Liver (tissue), 9 donors: ENCODE measurements around the gene SHISAL1. TPM values are rescaled to one million over a fixed set of nuclear protein-coding genes. Genes with fewer than 3 reads are reported as not detected.
A peak's percentile ranks its signal among the peaks of the same experiment; 100 is the strongest.

ENCODE experiments used
- DNase-seq: peaks from one replicate; pipeline ENCODE4 v3.0.0-alpha.2; 2017; ENCODE audit warnings: low spot score
- H3K27ac ChIP-seq, 2 donors: one replicate each; pipeline ENCODE4 v1.7.0; 2013; ENCODE audit warnings: inconsistent platforms in 2 of 2, low read length in 2 of 2, control low read depth in 1 of 2, low read depth in 1 of 2, mild to moderate bottlenecking in 1 of 2
- H3K27me3 ChIP-seq, 4 donors: one replicate each; pipeline versions ENCODE4 v1.6.1 to v1.7.0; 2013; ENCODE audit warnings: low read length in 3 of 4, inconsistent platforms in 1 of 4, mild to moderate bottlenecking in 1 of 4, moderate library complexity in 1 of 4; ENCODE audit not compliant: control insufficient read depth in 4 of 4, insufficient read depth in 4 of 4
- H3K36me3 ChIP-seq, 4 donors: one replicate each; pipeline versions ENCODE4 v1.6.1 to v1.7.0; 2013; ENCODE audit warnings: low read length in 3 of 4, mild to moderate bottlenecking in 3 of 4, low read depth in 1 of 4, moderate library complexity in 1 of 4; ENCODE audit not compliant: control insufficient read depth in 4 of 4, insufficient read depth in 3 of 4
- H3K4me1 ChIP-seq, 4 donors: one replicate each; pipeline versions ENCODE4 v1.6.1 to v1.7.0; 2013; ENCODE audit warnings: low read length in 3 of 4, mild to moderate bottlenecking in 3 of 4, moderate library complexity in 1 of 4; ENCODE audit not compliant: control insufficient read depth in 4 of 4, insufficient read depth in 4 of 4
- H3K4me3 ChIP-seq, 3 donors: one replicate each; pipeline versions ENCODE4 v1.6.1 to v1.7.0; 2013; ENCODE audit warnings: low read length in 3 of 3, control low read depth in 1 of 3, low read depth in 1 of 3, mild to moderate bottlenecking in 1 of 3
- H3K9ac ChIP-seq, 2 donors: one replicate each; pipeline ENCODE4 v1.7.0; 2013; ENCODE audit warnings: low read length in 2 of 2, mild to moderate bottlenecking in 2 of 2, moderate library complexity in 2 of 2, control low read depth in 1 of 2, low read depth in 1 of 2
- H3K9me3 ChIP-seq, 4 donors: one replicate each; pipeline versions ENCODE4 v1.6.1 to v1.7.0; 2013; ENCODE audit warnings: low read length in 3 of 4; ENCODE audit not compliant: control insufficient read depth in 4 of 4
- ATF3 ChIP-seq: IDR thresholded peaks from 2 replicates; pipeline ENCODE4 v1.6.1; 2016; ENCODE audit warnings: antibody characterized with exemption
- CTCF ChIP-seq: fragments of 150-350 bp; IDR thresholded peaks from 2 replicates; pipeline ENCODE4 v1.5.1; 2017; ENCODE audit warnings: improper control_type of control experiment, low read depth, low read length; ENCODE audit not compliant: missing input control
- EGR1 ChIP-seq, 2 donors: IDR thresholded peaks; 2 replicates each; pipeline ENCODE4 v1.6.1; 2016 to 2018; ENCODE audit warnings: antibody characterized with exemption in 2 of 2, low read depth in 2 of 2
- FOXA1 ChIP-seq: IDR thresholded peaks from 2 replicates; pipeline ENCODE4 v1.6.1; 2016; ENCODE audit warnings: antibody characterized with exemption
- FOXA2 ChIP-seq: IDR thresholded peaks from 2 replicates; pipeline ENCODE4 v1.6.1; 2016; ENCODE audit warnings: antibody characterized with exemption
- GABPA ChIP-seq, 2 donors: IDR thresholded peaks in 1 of 2; conservative IDR thresholded peaks in 1 of 2; 2 replicates each; pipeline ENCODE4 v1.6.1; 2016; ENCODE audit warnings: antibody characterized with exemption in 2 of 2, mild to moderate bottlenecking in 1 of 2, moderate library complexity in 1 of 2
- HNF4A ChIP-seq, 2 donors: conservative IDR thresholded peaks; 2 replicates each; pipeline ENCODE4 v1.6.1; 2016; ENCODE audit warnings: antibody characterized with exemption in 2 of 2, mild to moderate bottlenecking in 2 of 2
- HNF4G ChIP-seq: IDR thresholded peaks from 2 replicates; pipeline ENCODE4 v1.6.1; 2016; ENCODE audit warnings: antibody characterized with exemption
- JUND ChIP-seq, 2 donors: IDR thresholded peaks; 2 replicates each; pipeline ENCODE4 v1.6.1; 2016; ENCODE audit warnings: antibody characterized with exemption in 2 of 2
- MAX ChIP-seq: IDR thresholded peaks from 2 replicates; pipeline ENCODE4 v1.6.1; 2016; ENCODE audit warnings: antibody characterized with exemption
- NR2F2 ChIP-seq: IDR thresholded peaks from 2 replicates; pipeline ENCODE4 v1.6.1; 2016; ENCODE audit warnings: antibody characterized with exemption
- RAD21 ChIP-seq, 2 donors: IDR thresholded peaks; 2 replicates each; pipeline ENCODE4 v1.6.1; 2016; ENCODE audit warnings: antibody characterized with exemption in 2 of 2, mild to moderate bottlenecking in 2 of 2
- RXRA ChIP-seq, 2 donors: IDR thresholded peaks; 2 replicates each; pipeline ENCODE4 v1.6.1; 2017 to 2018; ENCODE audit warnings: antibody characterized with exemption in 2 of 2, mild to moderate bottlenecking in 1 of 2
- SP1 ChIP-seq: IDR thresholded peaks from 2 replicates; pipeline ENCODE4 v1.6.1; 2018; ENCODE audit warnings: antibody characterized with exemption, mild to moderate bottlenecking
- TAF1 ChIP-seq: conservative IDR thresholded peaks from 2 replicates; pipeline ENCODE4 v1.6.1; 2016; ENCODE audit warnings: antibody characterized with exemption, mild to moderate bottlenecking
- YY1 ChIP-seq: IDR thresholded peaks from 2 replicates; pipeline ENCODE4 v1.6.1; 2016; ENCODE audit warnings: antibody characterized with exemption, mild to moderate bottlenecking
- ZBTB33 ChIP-seq: IDR thresholded peaks from 2 replicates; pipeline ENCODE4 v1.6.1; 2016; ENCODE audit warnings: antibody characterized with exemption
- WGBS: extraction: QIAGEN DNeasy Blood & Tissue Kit; methylation state at CpG from one replicate; pipeline ENCODE4 v1.1.7; 2013; 5-methylcytosine and 5-hydroxymethylcytosine counted together
- polyA plus RNA-seq, 2 donors: library from polyadenylated mRNA; stranded (reverse) in 1 of 2; unstranded in 1 of 2; fragments of 200-250 nt in 1 of 2; fragments of >200 nt in 1 of 2; fragmentation: Nextera tagmentation in 1 of 2; extraction: Ambion mirVana in 1 of 2; gene quantifications; one replicate each; pipeline versions ENCODE4 v1.2.1 to v1.2.3, GENCODE V29; 2013 to 2015
- total RNA-seq, 2 donors: library from RNA; depleted of rRNA; stranded (reverse); fragments of >200 nt; gene quantifications; one replicate each; pipeline ENCODE4 v1.2.3, GENCODE V29; 2014
- TF ChIP-seq, protein P1 (sequence below): IDR thresholded peaks from 2 replicates; pipeline ENCODE4 v1.6.1; 2016; ENCODE audit warnings: antibody characterized with exemption, mild to moderate bottlenecking
- donor health status: healthy.
- donor health status: healthy.
- donor health status: healthy.
- donor health status: healthy.
- donor health status: healthy.

Gene SHISAL1
- total and polyA plus RNA-seq, 4 donors: 0.07 to 0.17 (median 0.13) TPM

- no peaks in the 10 kb centered on the region for H3K4me1 ChIP-seq
- H3K9me3 ChIP-seq: no peaks in the 10 kb centered on the region
- 84% methylated on average over 26 of the region's 26 CpGs for WGBS
- TF ChIP-seq NR2F2: no peak
- H3K9ac ChIP-seq: no peak overlapping the region
- no peak for DNase-seq
- H3K27me3 ChIP-seq: no peaks in the 10 kb centered on the region
- H3K4me3 ChIP-seq: no peak overlapping the region
- H3K36me3 ChIP-seq: no peaks in the 10 kb centered on the region
- no peak overlapping the region for H3K27ac ChIP-seq
Observed at GRCh38 chr22:44266796-44267760, 45.7 kb downstream of the SHISAL1 start.

DNA sequence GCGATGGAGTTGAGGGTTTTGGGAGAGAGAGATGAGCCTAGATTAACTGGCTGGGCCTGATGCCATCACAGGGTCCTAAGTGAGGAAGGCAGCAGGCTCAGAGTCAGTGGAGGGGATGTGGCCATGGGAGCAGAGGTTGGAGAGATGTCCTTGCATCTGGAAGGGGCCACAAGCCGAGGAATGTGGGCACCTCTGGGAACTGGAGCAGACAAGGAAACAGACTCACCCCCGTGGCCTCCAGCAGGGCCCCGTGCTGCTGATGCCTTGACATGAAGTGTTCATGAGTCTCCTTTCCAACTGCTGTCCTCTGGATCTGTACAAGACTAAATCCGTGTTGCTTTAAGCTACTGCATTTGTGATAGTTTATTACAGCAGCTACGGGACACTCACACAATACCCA is 49.2 kb downstream of the SHISAL1 start:
- 92% methylated on average over 6 of the region's 6 CpGs for WGBS
- Histone ChIP-seq H3K9me3 (no peaks in the 10 kb centered on the region), H3K4me3 (no peak overlapping the region), H3K36me3 (no peaks in the 10 kb centered on the region), H3K9ac (no peak overlapping the region), H3K27ac (no peak overlapping the region), H3K27me3 (no peaks in the 10 kb centered on the region), H3K4me1 (no peaks in the 10 kb centered on the region)
- no peak for DNase-seq
- TF ChIP-seq FOXA1 (no peak), FOXA2 (no peak), SP1 (no peak), HNF4G (no peak), MAX (no peak), RAD21 (IDR thresholded peaks at IDR 0.05) (no peak), CTCF (no peak), HNF4A (conservative IDR thresholded peaks at IDR 0.05) (no peak), NR2F2 (no peak)

DNA sequence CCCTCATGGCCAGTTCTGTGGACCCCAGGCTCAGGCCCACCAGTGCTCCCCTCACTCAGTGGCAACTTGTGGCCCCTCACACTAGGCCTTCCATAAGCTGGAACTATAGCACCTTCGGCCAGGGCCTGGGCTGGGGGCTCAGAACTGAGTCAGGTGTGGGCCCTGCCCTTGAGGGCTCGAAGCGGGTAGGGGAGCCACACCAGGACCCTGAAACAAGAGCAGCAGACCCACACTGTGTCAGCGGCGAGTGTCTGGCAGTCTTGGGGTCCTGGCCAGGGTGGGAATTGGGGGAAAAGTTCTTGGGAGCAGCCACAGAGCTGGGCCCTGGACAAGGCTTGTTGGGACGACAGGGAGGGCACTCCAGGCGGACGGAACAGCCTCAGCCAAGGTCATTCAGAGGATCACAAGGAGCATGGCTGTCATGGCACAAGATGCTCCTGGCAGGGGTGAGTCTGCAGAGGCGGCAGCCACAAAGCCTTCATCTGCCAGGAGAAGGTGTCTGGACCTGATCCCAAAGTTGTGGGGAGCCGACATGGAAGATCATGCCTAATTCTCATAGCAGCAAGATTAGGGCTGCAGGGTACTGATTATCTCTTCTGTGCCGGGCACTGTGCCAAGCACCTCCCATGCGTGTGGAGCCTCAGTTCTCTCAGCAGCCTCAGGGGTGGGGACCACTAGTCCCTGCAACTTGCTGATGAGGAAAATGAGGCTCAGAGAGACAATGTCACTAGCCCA is 50.7 kb downstream of the SHISAL1 start:
- no peaks in the 10 kb centered on the region for H3K4me1 ChIP-seq
- H3K27ac ChIP-seq: no peak overlapping the region
- no peak overlapping the region for H3K9ac ChIP-seq
- DNase-seq: peak; percentile 50
- WGBS: 79% methylated on average over 12 of the region's 12 CpGs
- H3K9me3 ChIP-seq: no peaks in the 10 kb centered on the region
- peaks cover 0 to 2% (median 0%) of the 10 kb centered on the region in 4 donors for H3K27me3 ChIP-seq
- no peaks in the 10 kb centered on the region for H3K36me3 ChIP-seq
- TF ChIP-seq FOXA2 (no peak), EGR1 (IDR thresholded peaks at IDR 0.05; ENCODE audit: low read depth in 2 of 2) (no peak), RXRA (IDR thresholded peaks at IDR 0.05) (no peak), GABPA (IDR thresholded peaks at IDR 0.05 in 1 of 2, conservative IDR thresholded peaks at IDR 0.05 in 1 of 2) (no peak), TAF1 (no peak), HNF4A (conservative IDR thresholded peaks at IDR 0.05) (no peak), MAX (no peak), ATF3 (no peak), SP1 (no peak), JUND (IDR thresholded peaks at IDR 0.05) (no peak), YY1 (no peak), FOXA1 (no peak), ZBTB33 (no peak), HNF4G (no peak), RAD21 (IDR thresholded peaks at IDR 0.05) (no peak)
- TF ChIP-seq, protein P1, sequence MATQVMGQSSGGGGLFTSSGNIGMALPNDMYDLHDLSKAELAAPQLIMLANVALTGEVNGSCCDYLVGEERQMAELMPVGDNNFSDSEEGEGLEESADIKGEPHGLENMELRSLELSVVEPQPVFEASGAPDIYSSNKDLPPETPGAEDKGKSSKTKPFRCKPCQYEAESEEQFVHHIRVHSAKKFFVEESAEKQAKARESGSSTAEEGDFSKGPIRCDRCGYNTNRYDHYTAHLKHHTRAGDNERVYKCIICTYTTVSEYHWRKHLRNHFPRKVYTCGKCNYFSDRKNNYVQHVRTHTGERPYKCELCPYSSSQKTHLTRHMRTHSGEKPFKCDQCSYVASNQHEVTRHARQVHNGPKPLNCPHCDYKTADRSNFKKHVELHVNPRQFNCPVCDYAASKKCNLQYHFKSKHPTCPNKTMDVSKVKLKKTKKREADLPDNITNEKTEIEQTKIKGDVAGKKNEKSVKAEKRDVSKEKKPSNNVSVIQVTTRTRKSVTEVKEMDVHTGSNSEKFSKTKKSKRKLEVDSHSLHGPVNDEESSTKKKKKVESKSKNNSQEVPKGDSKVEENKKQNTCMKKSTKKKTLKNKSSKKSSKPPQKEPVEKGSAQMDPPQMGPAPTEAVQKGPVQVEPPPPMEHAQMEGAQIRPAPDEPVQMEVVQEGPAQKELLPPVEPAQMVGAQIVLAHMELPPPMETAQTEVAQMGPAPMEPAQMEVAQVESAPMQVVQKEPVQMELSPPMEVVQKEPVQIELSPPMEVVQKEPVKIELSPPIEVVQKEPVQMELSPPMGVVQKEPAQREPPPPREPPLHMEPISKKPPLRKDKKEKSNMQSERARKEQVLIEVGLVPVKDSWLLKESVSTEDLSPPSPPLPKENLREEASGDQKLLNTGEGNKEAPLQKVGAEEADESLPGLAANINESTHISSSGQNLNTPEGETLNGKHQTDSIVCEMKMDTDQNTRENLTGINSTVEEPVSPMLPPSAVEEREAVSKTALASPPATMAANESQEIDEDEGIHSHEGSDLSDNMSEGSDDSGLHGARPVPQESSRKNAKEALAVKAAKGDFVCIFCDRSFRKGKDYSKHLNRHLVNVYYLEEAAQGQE: no peak
- no peak overlapping the region for H3K4me3 ChIP-seq
